ENCODE data around the gene EPS8L2.

- TF ChIP-seq, protein P1, sequence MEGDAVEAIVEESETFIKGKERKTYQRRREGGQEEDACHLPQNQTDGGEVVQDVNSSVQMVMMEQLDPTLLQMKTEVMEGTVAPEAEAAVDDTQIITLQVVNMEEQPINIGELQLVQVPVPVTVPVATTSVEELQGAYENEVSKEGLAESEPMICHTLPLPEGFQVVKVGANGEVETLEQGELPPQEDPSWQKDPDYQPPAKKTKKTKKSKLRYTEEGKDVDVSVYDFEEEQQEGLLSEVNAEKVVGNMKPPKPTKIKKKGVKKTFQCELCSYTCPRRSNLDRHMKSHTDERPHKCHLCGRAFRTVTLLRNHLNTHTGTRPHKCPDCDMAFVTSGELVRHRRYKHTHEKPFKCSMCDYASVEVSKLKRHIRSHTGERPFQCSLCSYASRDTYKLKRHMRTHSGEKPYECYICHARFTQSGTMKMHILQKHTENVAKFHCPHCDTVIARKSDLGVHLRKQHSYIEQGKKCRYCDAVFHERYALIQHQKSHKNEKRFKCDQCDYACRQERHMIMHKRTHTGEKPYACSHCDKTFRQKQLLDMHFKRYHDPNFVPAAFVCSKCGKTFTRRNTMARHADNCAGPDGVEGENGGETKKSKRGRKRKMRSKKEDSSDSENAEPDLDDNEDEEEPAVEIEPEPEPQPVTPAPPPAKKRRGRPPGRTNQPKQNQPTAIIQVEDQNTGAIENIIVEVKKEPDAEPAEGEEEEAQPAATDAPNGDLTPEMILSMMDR (IDR thresholded peaks at IDR 0.05) = no peak
- TF ChIP-seq POLR2A (IDR thresholded peaks at IDR 0.05) = no peak
Observed at GRCh38 chr11:674406-674805, 31.6 kb upstream of the EPS8L2 start.

All from body of pancreas (tissue), 4 donors.